ENCODE measurements around the gene ERICH6B. TPM values are rescaled to one million over a fixed set of nuclear protein-coding genes. Genes with fewer than 3 reads are reported as not detected.

The ERICH6B gene
- polyA plus RNA-seq, 1 donor = 2.1 TPM

DNA sequence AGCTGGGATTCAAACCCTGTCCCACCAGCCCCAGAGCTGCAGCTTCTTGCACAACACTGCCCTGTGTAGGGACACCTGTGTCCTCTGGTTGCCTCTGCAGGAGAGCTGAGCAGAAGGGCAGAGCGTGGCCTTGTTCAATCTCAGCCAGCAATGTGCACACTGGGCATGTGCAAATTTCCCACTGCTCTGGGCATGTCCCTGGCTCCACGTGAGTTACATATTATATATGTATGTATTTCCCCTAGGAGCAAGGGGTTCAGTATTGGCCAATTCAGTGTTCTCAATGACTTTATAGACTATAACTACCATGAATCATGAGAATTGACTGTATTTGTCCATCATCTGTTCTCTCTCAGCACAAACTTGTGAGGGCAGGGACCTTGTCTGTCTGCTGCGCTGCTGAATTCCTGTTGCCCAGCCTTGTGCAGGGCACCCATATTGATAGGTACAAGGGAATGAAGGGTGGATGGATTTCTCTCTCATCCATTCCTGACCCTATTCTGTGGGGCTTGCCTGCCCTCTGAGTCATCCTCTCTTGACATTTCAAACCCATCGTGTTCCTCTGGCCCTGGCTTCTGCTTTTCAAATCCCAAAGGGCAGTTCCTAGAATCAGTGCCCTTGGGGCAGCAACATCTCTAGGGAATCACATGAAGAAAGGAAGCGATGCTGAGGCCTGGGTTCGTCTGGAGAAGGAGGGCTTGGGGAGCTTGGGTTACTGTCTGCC lies 69.7 kb downstream of the ERICH6B start:
- WGBS (ENCODE audit: insufficient coverage, low lambda C conversion rate) = no CpG with 5 or more reads among the region's 6 CpGs
- H3K9me3 ChIP-seq (ENCODE audit: control insufficient read depth, low read depth, low read length) = no peaks in the 10 kb centered on the region
- H3K4me3 ChIP-seq (ENCODE audit: low read length) = no peak overlapping the region
- no peak overlapping the region for H3K27ac ChIP-seq (ENCODE audit: low read length)
- no peak for DNase-seq
- H3K27me3 ChIP-seq (ENCODE audit: control insufficient read depth, insufficient read depth, low read length) = peaks cover 8% of the 10 kb centered on the region
- H3K36me3 ChIP-seq (ENCODE audit: control insufficient read depth, insufficient read depth, low read length) = no peaks in the 10 kb centered on the region
- no peaks in the 10 kb centered on the region for H3K4me1 ChIP-seq (ENCODE audit: control insufficient read depth, insufficient read depth, low read length)

DNA sequence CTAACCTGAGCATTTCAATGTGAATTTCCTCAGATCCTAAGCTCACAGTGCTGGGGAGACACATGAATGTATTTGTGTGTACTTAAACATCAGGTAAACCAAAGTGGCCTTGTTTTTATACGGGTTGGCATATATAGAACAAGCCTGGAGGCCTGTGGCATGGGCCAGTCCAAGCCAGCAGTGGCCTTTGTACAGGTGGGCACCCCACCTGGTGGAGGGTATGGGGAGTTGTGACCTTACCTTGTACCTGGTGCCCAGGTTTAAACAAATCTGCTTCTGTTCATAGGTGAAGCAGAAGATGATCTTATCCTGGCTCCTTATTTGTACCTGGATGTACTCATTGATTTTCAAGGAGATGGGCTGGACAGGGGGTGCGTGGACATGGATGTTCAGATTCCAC lies 71.0 kb downstream of the ERICH6B start:
- H3K4me3 ChIP-seq (ENCODE audit: low read length) = no peak overlapping the region
- H3K4me1 ChIP-seq (ENCODE audit: control insufficient read depth, insufficient read depth, low read length) = no peaks in the 10 kb centered on the region
- no peak overlapping the region for H3K27ac ChIP-seq (ENCODE audit: low read length)
- WGBS (ENCODE audit: insufficient coverage, low lambda C conversion rate) = no CpG with 5 or more reads among the region's 2 CpGs
- H3K36me3 ChIP-seq (ENCODE audit: control insufficient read depth, insufficient read depth, low read length) = no peaks in the 10 kb centered on the region
- no peak for DNase-seq
- peaks cover 8% of the 10 kb centered on the region for H3K27me3 ChIP-seq (ENCODE audit: control insufficient read depth, insufficient read depth, low read length)
- no peaks in the 10 kb centered on the region for H3K9me3 ChIP-seq (ENCODE audit: control insufficient read depth, low read depth, low read length)

DNA sequence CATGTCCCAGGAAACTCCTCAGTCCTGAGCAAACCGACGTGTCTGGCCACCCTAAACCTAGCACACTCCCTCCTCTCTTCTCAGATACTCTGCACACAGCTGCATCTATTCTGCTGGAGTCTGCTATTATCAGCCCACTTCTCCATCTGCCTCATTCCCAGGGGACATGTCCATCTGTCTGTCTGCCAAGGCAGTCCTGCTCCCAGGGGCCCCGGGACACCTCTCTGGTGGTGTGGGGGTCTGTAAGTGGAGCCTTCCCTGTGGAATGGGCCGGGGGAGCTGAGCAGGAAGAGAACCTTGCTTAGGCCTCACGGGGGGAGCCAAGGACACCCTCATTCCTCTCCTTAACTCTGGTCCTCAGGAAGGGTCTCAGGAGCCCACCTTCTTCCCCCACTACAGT lies 72.7 kb downstream of the ERICH6B start:
- no peaks in the 10 kb centered on the region for H3K36me3 ChIP-seq (ENCODE audit: control insufficient read depth, insufficient read depth, low read length)
- H3K27ac ChIP-seq (ENCODE audit: low read length) = no peak overlapping the region
- H3K4me1 ChIP-seq (ENCODE audit: control insufficient read depth, insufficient read depth, low read length) = no peaks in the 10 kb centered on the region
- WGBS (ENCODE audit: insufficient coverage, low lambda C conversion rate) = no CpG with 5 or more reads among the region's 5 CpGs
- no peak for DNase-seq
- H3K27me3 ChIP-seq (ENCODE audit: control insufficient read depth, insufficient read depth, low read length) = peaks cover 3% of the 10 kb centered on the region
- no peak overlapping the region for H3K4me3 ChIP-seq (ENCODE audit: low read length)
- no peaks in the 10 kb centered on the region for H3K9me3 ChIP-seq (ENCODE audit: control insufficient read depth, low read depth, low read length)

DNA sequence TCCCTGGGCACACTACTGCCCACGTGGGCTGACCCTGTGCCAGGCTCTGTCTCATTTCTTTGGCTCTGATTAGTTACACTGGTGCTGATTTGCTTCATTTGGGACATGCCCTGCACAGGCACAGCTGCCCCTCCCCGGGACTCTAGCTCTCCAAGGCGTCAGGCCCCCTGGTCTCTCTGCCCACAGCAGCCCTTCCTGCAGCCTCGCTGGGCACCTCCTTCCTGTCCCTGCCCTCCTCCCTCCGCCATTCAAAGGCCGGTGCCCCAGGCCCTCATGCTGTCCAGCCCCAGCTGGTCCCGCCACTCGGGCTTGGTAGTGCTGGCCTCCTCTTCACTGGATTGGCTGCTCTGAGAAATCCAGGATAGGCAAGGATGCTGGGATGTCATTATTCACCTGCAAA lies 73.1 kb downstream of the ERICH6B start:
- H3K36me3 ChIP-seq (ENCODE audit: control insufficient read depth, insufficient read depth, low read length) = no peaks in the 10 kb centered on the region
- H3K4me3 ChIP-seq (ENCODE audit: low read length) = no peak overlapping the region
- H3K9me3 ChIP-seq (ENCODE audit: control insufficient read depth, low read depth, low read length) = no peaks in the 10 kb centered on the region
- no peaks in the 10 kb centered on the region for H3K4me1 ChIP-seq (ENCODE audit: control insufficient read depth, insufficient read depth, low read length)
- DNase-seq = no peak
- H3K27me3 ChIP-seq (ENCODE audit: control insufficient read depth, insufficient read depth, low read length) = no peaks in the 10 kb centered on the region
- WGBS (ENCODE audit: insufficient coverage, low lambda C conversion rate) = no CpG with 5 or more reads among the region's 8 CpGs
- H3K27ac ChIP-seq (ENCODE audit: low read length) = no peak overlapping the region

DNA sequence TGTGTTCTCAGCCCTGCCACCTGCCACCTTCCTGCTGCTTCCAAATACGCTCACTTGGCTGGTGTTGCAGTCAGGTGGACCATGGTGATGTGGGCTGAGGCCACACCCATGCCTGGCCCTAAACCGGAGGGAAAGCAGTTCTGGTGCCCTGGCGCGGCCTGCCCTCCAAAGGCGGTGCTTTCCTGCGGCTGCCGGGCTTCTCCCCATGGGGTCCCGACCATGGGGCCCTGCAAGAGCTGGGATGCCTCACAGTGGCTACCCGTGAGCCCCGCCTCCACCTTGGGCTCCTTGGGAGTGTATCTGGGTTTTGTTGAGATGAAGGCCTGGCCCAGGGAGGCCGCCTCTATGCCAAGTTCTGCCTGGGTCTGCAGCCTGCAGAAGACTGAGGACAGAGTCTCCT lies 73.7 kb downstream of the ERICH6B start:
- no peak for DNase-seq
- Histone ChIP-seq H3K27ac (ENCODE audit: low read length) (no peak overlapping the region), H3K4me1 (ENCODE audit: control insufficient read depth, insufficient read depth, low read length) (no peaks in the 10 kb centered on the region), H3K4me3 (ENCODE audit: low read length) (no peak overlapping the region), H3K9me3 (ENCODE audit: control insufficient read depth, low read depth, low read length) (no peaks in the 10 kb centered on the region), H3K27me3 (ENCODE audit: control insufficient read depth, insufficient read depth, low read length) (no peaks in the 10 kb centered on the region), H3K36me3 (ENCODE audit: control insufficient read depth, insufficient read depth, low read length) (no peaks in the 10 kb centered on the region)
- no CpG with 5 or more reads among the region's 11 CpGs for WGBS (ENCODE audit: insufficient coverage, low lambda C conversion rate)

DNA sequence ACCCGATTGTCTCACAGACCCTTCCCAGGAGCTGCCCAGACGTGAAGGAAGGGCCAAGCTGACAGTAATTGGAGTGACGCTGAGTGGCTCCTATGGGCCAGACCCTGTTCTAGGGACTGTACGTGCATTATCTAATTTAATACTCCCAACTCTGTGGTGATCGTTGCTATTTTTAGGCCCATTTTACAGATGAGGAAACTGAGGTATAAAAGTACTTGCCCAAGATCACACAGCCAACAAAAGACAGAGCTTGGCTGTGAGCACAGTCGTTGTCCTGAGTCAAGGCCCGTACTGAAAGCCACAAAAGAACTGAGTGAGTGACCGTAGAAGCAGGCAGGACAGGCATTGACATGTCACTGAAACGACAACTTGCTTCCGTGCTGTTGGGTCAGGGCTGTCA lies 74.7 kb downstream of the ERICH6B start:
- no peaks in the 10 kb centered on the region for H3K4me1 ChIP-seq (ENCODE audit: control insufficient read depth, insufficient read depth, low read length)
- H3K27me3 ChIP-seq (ENCODE audit: control insufficient read depth, insufficient read depth, low read length) = no peaks in the 10 kb centered on the region
- H3K4me3 ChIP-seq (ENCODE audit: low read length) = no peak overlapping the region
- H3K36me3 ChIP-seq (ENCODE audit: control insufficient read depth, insufficient read depth, low read length) = peaks cover 1% of the 10 kb centered on the region
- H3K27ac ChIP-seq (ENCODE audit: low read length) = no peak overlapping the region
- no peaks in the 10 kb centered on the region for H3K9me3 ChIP-seq (ENCODE audit: control insufficient read depth, low read depth, low read length)
- WGBS (ENCODE audit: insufficient coverage, low lambda C conversion rate) = no CpG with 5 or more reads among the region's 10 CpGs
- no peak for DNase-seq

DNA sequence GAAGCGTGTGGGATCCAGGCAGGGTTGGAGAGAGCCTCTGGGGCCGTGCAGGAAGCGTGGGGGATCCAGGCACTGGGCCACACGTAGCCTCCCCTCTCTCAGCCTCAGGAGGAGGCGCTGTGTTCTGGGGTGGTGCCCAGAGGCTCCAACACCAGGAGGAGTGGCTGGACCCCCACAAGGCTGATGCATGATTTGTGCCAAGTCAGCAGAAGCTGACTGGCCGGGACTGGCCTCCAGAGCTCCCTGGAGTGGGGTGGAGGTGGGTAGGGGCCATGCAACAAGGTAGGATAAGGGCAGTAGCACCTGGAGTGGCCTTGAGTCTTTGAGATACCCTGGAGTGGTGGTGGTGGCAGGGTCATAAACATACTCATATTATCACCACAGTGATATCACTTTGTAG lies 75.3 kb downstream of the ERICH6B start:
- WGBS (ENCODE audit: insufficient coverage, low lambda C conversion rate) = no CpG with 5 or more reads among the region's 6 CpGs
- H3K4me1 ChIP-seq (ENCODE audit: control insufficient read depth, insufficient read depth, low read length) = no peaks in the 10 kb centered on the region
- DNase-seq = no peak

DNA sequence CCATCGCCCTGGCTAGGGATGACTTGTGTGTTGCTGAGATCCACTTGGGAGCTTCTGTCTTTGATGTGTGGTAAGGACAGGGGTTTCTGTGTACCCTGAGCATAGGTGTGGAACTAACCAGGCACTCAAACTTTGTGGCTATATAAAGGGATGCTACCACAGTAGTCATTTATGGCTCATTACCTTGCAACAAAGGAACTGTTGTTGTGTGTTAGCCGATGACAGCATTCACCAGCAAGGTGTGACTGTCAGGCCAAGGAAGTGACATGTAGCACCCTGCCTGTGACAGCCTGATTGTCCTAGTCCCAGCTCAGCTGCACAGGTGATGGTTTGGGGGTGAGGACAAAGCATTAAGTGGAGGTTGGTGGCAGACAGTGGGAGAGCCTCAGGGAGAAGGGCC lies 77.2 kb downstream of the ERICH6B start:
- Histone ChIP-seq H3K36me3 (ENCODE audit: control insufficient read depth, insufficient read depth, low read length) (peaks cover 26% of the 10 kb centered on the region), H3K4me3 (ENCODE audit: low read length) (no peak overlapping the region), H3K4me1 (ENCODE audit: control insufficient read depth, insufficient read depth, low read length) (no peaks in the 10 kb centered on the region), H3K9me3 (ENCODE audit: control insufficient read depth, low read depth, low read length) (no peaks in the 10 kb centered on the region), H3K27ac (ENCODE audit: low read length) (no peak overlapping the region), H3K27me3 (ENCODE audit: control insufficient read depth, insufficient read depth, low read length) (no peaks in the 10 kb centered on the region)
- no peak for DNase-seq
- no CpG with 5 or more reads among the region's 2 CpGs for WGBS (ENCODE audit: insufficient coverage, low lambda C conversion rate)

More for the DNA sequence above, 75.3 kb downstream of the ERICH6B start:
- H3K27ac ChIP-seq (ENCODE audit: low read length) = no peak overlapping the region
- no peaks in the 10 kb centered on the region for H3K27me3 ChIP-seq (ENCODE audit: control insufficient read depth, insufficient read depth, low read length)
- no peak overlapping the region for H3K4me3 ChIP-seq (ENCODE audit: low read length)
- peaks cover 8% of the 10 kb centered on the region for H3K36me3 ChIP-seq (ENCODE audit: control insufficient read depth, insufficient read depth, low read length)
- no peaks in the 10 kb centered on the region for H3K9me3 ChIP-seq (ENCODE audit: control insufficient read depth, low read depth, low read length)

DNA sequence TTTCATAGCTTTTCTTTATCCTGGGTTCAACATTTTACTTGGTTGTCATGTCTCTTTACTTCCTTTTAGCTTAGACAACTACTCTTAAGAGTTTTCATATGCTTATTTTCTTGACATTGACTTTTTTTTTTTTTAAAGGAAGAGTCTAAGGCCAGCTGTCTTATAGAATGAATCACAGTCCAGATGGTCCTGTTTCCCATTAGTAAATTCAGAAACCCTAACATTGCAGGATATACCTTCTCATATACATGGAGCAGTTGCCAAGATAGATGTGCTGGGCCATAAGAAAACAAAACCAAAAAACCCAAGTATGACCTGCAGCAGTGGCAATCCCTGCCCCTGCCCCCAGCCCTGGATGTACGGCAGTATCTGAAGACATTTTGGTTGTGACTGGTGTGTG lies 78.0 kb downstream of the ERICH6B start:
- Histone ChIP-seq H3K9me3 (ENCODE audit: control insufficient read depth, low read depth, low read length) (no peaks in the 10 kb centered on the region), H3K36me3 (ENCODE audit: control insufficient read depth, insufficient read depth, low read length) (peaks cover 30% of the 10 kb centered on the region), H3K4me1 (ENCODE audit: control insufficient read depth, insufficient read depth, low read length) (no peaks in the 10 kb centered on the region), H3K4me3 (ENCODE audit: low read length) (no peak overlapping the region), H3K27me3 (ENCODE audit: control insufficient read depth, insufficient read depth, low read length) (no peaks in the 10 kb centered on the region), H3K27ac (ENCODE audit: low read length) (no peak overlapping the region)
- no peak for DNase-seq
- WGBS (ENCODE audit: insufficient coverage, low lambda C conversion rate) = no CpG with 5 or more reads among the region's 1 CpG

DNA sequence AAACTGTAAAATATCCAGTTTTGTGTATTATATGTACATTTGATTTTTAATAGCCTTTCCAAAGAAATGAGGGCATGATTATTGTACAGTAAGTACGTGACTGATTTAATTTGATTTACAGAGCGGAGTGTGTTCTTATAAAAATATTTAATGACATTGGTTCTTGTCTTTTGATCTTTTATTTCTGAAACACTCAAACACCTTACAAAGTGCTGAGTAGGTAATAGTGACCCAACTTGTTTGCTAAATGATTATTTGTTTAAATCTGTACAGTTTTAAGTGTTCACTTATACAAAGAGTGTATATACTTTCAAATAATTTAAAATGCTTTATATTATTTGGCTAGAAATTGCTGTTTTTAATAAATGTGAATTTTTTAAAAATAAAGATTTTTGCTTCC lies 79.3 kb downstream of the ERICH6B start:
- Histone ChIP-seq H3K36me3 (ENCODE audit: control insufficient read depth, insufficient read depth, low read length) (peaks cover 35% of the 10 kb centered on the region), H3K27ac (ENCODE audit: low read length) (no peak overlapping the region), H3K9me3 (ENCODE audit: control insufficient read depth, low read depth, low read length) (no peaks in the 10 kb centered on the region), H3K4me1 (ENCODE audit: control insufficient read depth, insufficient read depth, low read length) (no peaks in the 10 kb centered on the region), H3K27me3 (ENCODE audit: control insufficient read depth, insufficient read depth, low read length) (no peaks in the 10 kb centered on the region), H3K4me3 (ENCODE audit: low read length) (no peak overlapping the region)
- no CpG with 5 or more reads among the region's 2 CpGs for WGBS (ENCODE audit: insufficient coverage, low lambda C conversion rate)
- DNase-seq = no peak

DNA sequence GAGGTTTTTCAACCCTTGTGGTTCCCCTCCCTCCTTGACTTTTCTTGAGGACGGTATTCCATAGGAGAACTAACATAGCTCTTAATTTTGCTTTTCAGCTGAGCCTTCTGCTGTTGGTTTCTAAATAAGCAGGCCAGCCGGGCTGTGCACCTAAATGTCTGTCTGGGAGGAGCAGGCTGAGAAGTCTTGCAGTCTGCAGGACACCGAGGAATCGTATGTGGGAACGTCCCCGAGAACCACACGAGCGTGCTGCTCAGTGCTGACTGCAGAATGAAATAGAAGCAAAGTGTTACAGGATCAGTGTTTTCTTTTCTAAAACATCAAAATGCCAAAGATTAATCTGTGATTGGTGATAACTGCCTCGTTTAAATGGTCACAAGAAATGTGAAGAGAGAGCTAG lies 80.9 kb downstream of the ERICH6B start:
- H3K4me3 ChIP-seq (ENCODE audit: low read length) = no peak overlapping the region
- H3K27me3 ChIP-seq (ENCODE audit: control insufficient read depth, insufficient read depth, low read length) = no peaks in the 10 kb centered on the region
- no peak overlapping the region for H3K27ac ChIP-seq (ENCODE audit: low read length)
- H3K9me3 ChIP-seq (ENCODE audit: control insufficient read depth, low read depth, low read length) = no peaks in the 10 kb centered on the region
- no peak for DNase-seq
- H3K36me3 ChIP-seq (ENCODE audit: control insufficient read depth, insufficient read depth, low read length) = peaks cover 45% of the 10 kb centered on the region
- H3K4me1 ChIP-seq (ENCODE audit: control insufficient read depth, insufficient read depth, low read length) = no peaks in the 10 kb centered on the region
- WGBS (ENCODE audit: insufficient coverage, low lambda C conversion rate) = 40% methylated on average over 1 of the region's 9 CpGs
